Natural killer cell (primary cell): ENCODE measurements around the gene NOX4. TPM values are rescaled to one million over a fixed set of nuclear protein-coding genes. Genes with fewer than 3 reads are reported as not detected.

Source experiments
- ATAC-seq, 3 donors: fragments of 150-1000 bp in 2 of 3; fragments of 200-7000 bp in 1 of 3; cut with Tn5 transposase; 1 replicate in 1 of 3; 2 replicates in 2 of 3; pipeline ENCODE4 v1.10.0; 2021; ENCODE audit warnings: mild to moderate bottlenecking in 2 of 3, moderate library complexity in 2 of 3
- DNase-seq, 2 donors: peaks; one replicate each; pipeline versions ENCODE4 v3.0.0 to v3.0.0-alpha.2; 2013 to 2021; ENCODE audit warnings: mixed read lengths in 1 of 2
- H3K27ac ChIP-seq: one replicate; pipeline ENCODE4 v1.5.1; 2013; ENCODE audit warnings: mild to moderate bottlenecking, low read length
- H3K27me3 ChIP-seq: one replicate; pipeline ENCODE4 v1.6.1; 2013; ENCODE audit warnings: low read length; ENCODE audit not compliant: control insufficient read depth, insufficient read depth
- H3K36me3 ChIP-seq: one replicate; pipeline ENCODE4 v1.6.1; 2013; ENCODE audit warnings: low read length; ENCODE audit not compliant: control insufficient read depth, insufficient read depth
- H3K4me1 ChIP-seq: one replicate; pipeline ENCODE4 v1.6.1; 2013; ENCODE audit warnings: low read length; ENCODE audit not compliant: control insufficient read depth, insufficient read depth
- H3K4me3 ChIP-seq: one replicate; pipeline ENCODE4 v1.5.1; 2013; ENCODE audit warnings: low read length
- H3K9me3 ChIP-seq: one replicate; pipeline ENCODE4 v1.6.1; 2013; ENCODE audit warnings: low read length; ENCODE audit not compliant: control insufficient read depth, insufficient read depth
- H3K27ac Mint-ChIP-seq, 2 donors: one replicate each; pipeline ENCODE4 v1.8.0; 2022; ENCODE audit warnings: mild to moderate bottlenecking in 2 of 2, mixed read lengths in 2 of 2, moderate library complexity in 1 of 2
- H3K27me3 Mint-ChIP-seq, 2 donors: one replicate each; pipeline ENCODE4 v1.8.0; 2022; ENCODE audit warnings: low read depth in 2 of 2, mixed read lengths in 2 of 2
- H3K36me3 Mint-ChIP-seq: one replicate; pipeline ENCODE4 v1.8.0; 2022; ENCODE audit warnings: mixed read lengths
- H3K4me1 Mint-ChIP-seq, 2 donors: one replicate each; pipeline ENCODE4 v1.8.0; 2022; ENCODE audit warnings: mixed read lengths in 2 of 2
- H3K4me3 Mint-ChIP-seq: one replicate; pipeline ENCODE4 v1.8.0; 2022; ENCODE audit warnings: mild to moderate bottlenecking, moderate library complexity, mixed read lengths
- H3K9me3 Mint-ChIP-seq, 2 donors: one replicate each; pipeline ENCODE4 v1.8.0; 2022; ENCODE audit warnings: mixed read lengths in 2 of 2
- CTCF ChIP-seq: fragments of 200-600 bp; IDR thresholded peaks from one replicate; pipeline ENCODE4 v1.8.0; 2022; ENCODE audit warnings: antibody characterized with exemption
- WGBS: methylation state at CpG from one replicate; pipeline ENCODE4 v1.1.7; 2013; ENCODE audit warnings: missing lambda C conversion rate; ENCODE audit not compliant: insufficient coverage; 5-methylcytosine and 5-hydroxymethylcytosine counted together
- intact Hi-C: fragments of 100-400 bp; cut with micrococcal nuclease; formaldehyde crosslinking; loops from one replicate; pipeline ENCODE4 v1.14.2; 2022
- total RNA-seq, 4 donors: library from RNA; stranded (reverse); fragments of 120-200 nt in 1 of 4; gene quantifications; one replicate each; pipeline versions ENCODE4 v1.2.3 to v1.2.4, GENCODE V29; 2013 to 2022

Gene NOX4
- total RNA-seq, 3 donors from 2014 or later (not counting 1 experiment from before 2014, with no cell fraction given), result not detected

- DNase-seq, result no peak
- no peaks in the 10 kb centered on the region for H3K36me3 Mint-ChIP-seq
- H3K4me1 ChIP-seq, result no peaks in the 10 kb centered on the region
- ATAC-seq, result no peak
- H3K27ac Mint-ChIP-seq, result no peak overlapping the region
- 100% methylated on average over 2 of the region's 3 CpGs for WGBS
- intact Hi-C loops, result no loop called here
- H3K9me3 Mint-ChIP-seq, result peaks cover 0 to 7% of the 10 kb centered on the region in 2 donors
- no peak overlapping the region for H3K27ac ChIP-seq
- TF ChIP-seq CTCF, result no peak
- H3K4me3 Mint-ChIP-seq, result no peak overlapping the region
- peaks cover 0 to 19% of the 10 kb centered on the region in 2 donors for H3K27me3 Mint-ChIP-seq
- no peak overlapping the region for H3K4me3 ChIP-seq
- no peaks in the 10 kb centered on the region for H3K9me3 ChIP-seq
- H3K4me1 Mint-ChIP-seq, result no peaks in the 10 kb centered on the region
- no peaks in the 10 kb centered on the region for H3K36me3 ChIP-seq
- H3K27me3 ChIP-seq, result peaks cover 8% of the 10 kb centered on the region
These were observed 2.3 kb upstream of the NOX4 start for GRCh38 chr11:89493431-89493830.

- 96% methylated on average over 1 of the region's 3 CpGs for WGBS
- Histone ChIP-seq H3K27me3 (peaks cover 8% of the 10 kb centered on the region), H3K9me3 (no peaks in the 10 kb centered on the region), H3K4me3 (no peak overlapping the region), H3K27ac (no peak overlapping the region), H3K36me3 (no peaks in the 10 kb centered on the region), H3K4me1 (no peaks in the 10 kb centered on the region)
- Mint-ChIP-seq H3K4me1 (no peaks in the 10 kb centered on the region), H3K36me3 (no peaks in the 10 kb centered on the region), H3K27ac (no peak overlapping the region), H3K9me3 (peaks cover 0 to 10% of the 10 kb centered on the region in 2 donors), H3K4me3 (no peak overlapping the region), H3K27me3 (peaks cover 0 to 19% of the 10 kb centered on the region in 2 donors)
- intact Hi-C loops, result no loop called here
- DNase-seq, result no peak
- no peak for TF ChIP-seq CTCF
- no peak for ATAC-seq
These were observed 584 bp downstream of the NOX4 start for GRCh38 chr11:89490602-89490980.

- Histone ChIP-seq H3K27ac (no peak overlapping the region), H3K4me3 (no peak overlapping the region), H3K9me3 (no peaks in the 10 kb centered on the region), H3K4me1 (no peaks in the 10 kb centered on the region), H3K27me3 (peaks cover 8% of the 10 kb centered on the region), H3K36me3 (no peaks in the 10 kb centered on the region)
- WGBS, result 75% methylated on average over 1 of the region's 1 CpG
- intact Hi-C loops, result no loop called here
- Mint-ChIP-seq H3K27ac (no peak overlapping the region), H3K9me3 (peaks cover 0 to 8% of the 10 kb centered on the region in 2 donors), H3K27me3 (peaks cover 0 to 19% of the 10 kb centered on the region in 2 donors), H3K4me1 (no peaks in the 10 kb centered on the region), H3K4me3 (no peak overlapping the region), H3K36me3 (no peaks in the 10 kb centered on the region)
- ATAC-seq (no peak), DNase-seq (no peak)
- no peak for TF ChIP-seq CTCF
These were observed 1.2 kb downstream of the NOX4 start for GRCh38 chr11:89489930-89490329.

GRCh38 chr11:89487016-89487415, 4.2 kb downstream of the NOX4 start:
- no peaks in the 10 kb centered on the region for H3K4me1 Mint-ChIP-seq
- DNase-seq (no peak), ATAC-seq (no peak)
- Histone ChIP-seq H3K27ac (no peak overlapping the region), H3K4me1 (no peaks in the 10 kb centered on the region), H3K4me3 (no peak overlapping the region), H3K27me3 (peaks cover 8% of the 10 kb centered on the region), H3K36me3 (no peaks in the 10 kb centered on the region), H3K9me3 (no peaks in the 10 kb centered on the region)
- H3K9me3 Mint-ChIP-seq, result peaks cover 3 to 10% of the 10 kb centered on the region in 2 donors
- no peaks in the 10 kb centered on the region for H3K36me3 Mint-ChIP-seq
- intact Hi-C loops, result no loop called here
- H3K27ac Mint-ChIP-seq, result no peak overlapping the region
- TF ChIP-seq CTCF, result no peak
- 85% methylated on average over 3 of the region's 3 CpGs for WGBS
- no peak overlapping the region for H3K4me3 Mint-ChIP-seq
- peaks cover 0 to 19% of the 10 kb centered on the region in 2 donors for H3K27me3 Mint-ChIP-seq
